NCI-H226 (cell line): ENCODE results near the gene HOXB7.
A peak's percentile ranks its signal among the peaks of the same experiment; 100 is the strongest.

Source experiments
- DNase-seq: peaks from one replicate; pipeline ENCODE4 v3.0.0-alpha.2; 2015

HOXB7 gene

GRCh38 chr17:48593840-48594537, 16.8 kb downstream of the HOXB7 start:
- DNase-seq, result peak; percentile 54

- no peak for DNase-seq
Measured at GRCh38 chr17:48593126-48593829, 17.5 kb downstream of the HOXB7 start, which contains the start of gene HOXB5. TSS of gene HOXB5 (minus strand) at chr17:48593779. CDS start at chr17:48593682, 97 bp downstream.

GRCh38 chr17:48592577-48592976, 18.2 kb downstream of the HOXB7 start:
- no peak for DNase-seq

GRCh38 chr17:48592057-48592514, 18.7 kb downstream of the HOXB7 start:
- DNase-seq, result no peak

GRCh38 chr17:48591255-48592056, 19.4 kb downstream of the HOXB7 start:
- DNase-seq, result no peak

GRCh38 chr17:48590607-48591161, 20.1 kb downstream of the HOXB7 start:
- no peak for DNase-seq

GRCh38 chr17:48589831-48590606, 20.8 kb downstream of the HOXB7 start, which contains the start of gene HOXB3:
TSS of gene HOXB3 (minus strand) at chr17:48590241. CDS start at chr17:48552474, 37,767 bp downstream.
- DNase-seq, result no peak

GRCh38 chr17:48589060-48589830, 21.6 kb downstream of the HOXB7 start:
- no peak for DNase-seq

GRCh38 chr17:48588528-48588927, 22.3 kb downstream of the HOXB7 start:
- no peak for DNase-seq

GRCh38 chr17:48588074-48588415, 22.8 kb downstream of the HOXB7 start:
- no peak for DNase-seq

- DNase-seq, result no peak
Measured at GRCh38 chr17:48587276-48588073, 23.3 kb downstream of the HOXB7 start.

GRCh38 chr17:48586355-48587258, 24.2 kb downstream of the HOXB7 start:
- no peak for DNase-seq

GRCh38 chr17:48584223-48584741, 26.5 kb downstream of the HOXB7 start:
- DNase-seq, result no peak

GRCh38 chr17:48583708-48584222, 27.1 kb downstream of the HOXB7 start:
- no peak for DNase-seq

- no peak for DNase-seq
Measured at GRCh38 chr17:48582750-48583069, 28.1 kb downstream of the HOXB7 start.

GRCh38 chr17:48579760-48580554, 30.9 kb downstream of the HOXB7 start:
- DNase-seq, result no peak

GRCh38 chr17:48579471-48579759, 31.4 kb downstream of the HOXB7 start:
- DNase-seq, result no peak
